HG02588 (cell line): ENCODE results near the gene ACVR1B.

ENCODE experiments used
- ATAC-seq: cut with Tn5 transposase; IDR thresholded peaks from one replicate; pipeline ENCODE4 v1.9.1; 2021; ENCODE audit warnings: mild to moderate bottlenecking, moderate library complexity; ENCODE audit not compliant: unreplicated experiment

ACVR1B gene

GRCh38 chr12:52043386-52044212 is 92.1 kb downstream of the ACVR1B start:
- no peak for ATAC-seq

- no peak for ATAC-seq
These were observed 92.9 kb downstream of the ACVR1B start for GRCh38 chr12:52044292-52044983.

GRCh38 chr12:52045794-52046199 is 94.3 kb downstream of the ACVR1B start:
- ATAC-seq: no peak
